ENCODE results near the gene COL5A1. TPM values are rescaled to one million over a fixed set of nuclear protein-coding genes. Genes with fewer than 3 reads are reported as not detected.
A peak's percentile ranks its signal among the peaks of the same experiment; 100 is the strongest.

COL5A1 gene
- total RNA-seq, 1 donor from 2014 or later, result 28.9 TPM

DNA sequence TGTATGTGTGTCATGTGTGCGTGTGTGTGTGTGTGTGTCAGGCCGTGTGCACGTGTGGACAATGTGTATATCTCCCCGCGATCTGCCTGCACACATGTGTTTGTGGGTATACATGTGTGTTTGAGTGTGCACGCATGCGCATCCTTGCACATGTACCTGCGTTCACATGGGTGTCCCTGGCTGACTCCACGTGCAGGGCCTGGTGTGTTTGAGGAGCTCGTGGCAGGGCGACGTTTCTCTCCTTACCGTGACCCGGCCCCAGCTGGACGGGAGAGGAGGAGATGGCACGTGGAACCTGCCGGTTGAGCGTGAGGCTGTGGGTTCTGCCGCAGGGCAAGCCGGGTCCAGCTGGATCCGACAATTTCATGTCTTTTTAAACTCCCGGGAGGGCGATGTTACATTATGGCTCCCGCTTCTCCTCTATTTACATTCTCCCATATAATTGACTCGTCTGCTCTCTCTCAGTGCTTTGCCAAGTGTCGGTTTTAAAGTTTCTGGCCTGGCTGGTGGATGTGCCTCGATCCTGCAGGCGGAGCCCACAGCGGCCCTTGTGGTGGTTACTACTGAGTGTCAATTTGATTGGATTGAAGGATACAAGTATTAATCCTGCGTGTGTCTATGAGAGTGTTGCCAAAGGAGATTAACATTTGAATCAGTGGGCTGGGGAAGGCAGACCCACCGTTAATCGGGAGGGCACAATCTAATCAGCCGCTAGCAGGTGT is 5.9 kb downstream of the COL5A1 start:
- Mint-ChIP-seq H3K4me1 (ENCODE audit: low read depth, unreplicated experiment) (peaks cover 18% of the 10 kb centered on the region), H3K36me3 (ENCODE audit: unreplicated experiment) (no peaks in the 10 kb centered on the region), H3K9me3 (ENCODE audit: unreplicated experiment) (peaks cover 7% of the 10 kb centered on the region), H3K4me3 (ENCODE audit: unreplicated experiment) (no peak overlapping the region), H3K27ac (ENCODE audit: unreplicated experiment) (no peak overlapping the region), H3K27me3 (ENCODE audit: unreplicated experiment) (peaks cover 4% of the 10 kb centered on the region)
- TF ChIP-seq, protein P1, sequence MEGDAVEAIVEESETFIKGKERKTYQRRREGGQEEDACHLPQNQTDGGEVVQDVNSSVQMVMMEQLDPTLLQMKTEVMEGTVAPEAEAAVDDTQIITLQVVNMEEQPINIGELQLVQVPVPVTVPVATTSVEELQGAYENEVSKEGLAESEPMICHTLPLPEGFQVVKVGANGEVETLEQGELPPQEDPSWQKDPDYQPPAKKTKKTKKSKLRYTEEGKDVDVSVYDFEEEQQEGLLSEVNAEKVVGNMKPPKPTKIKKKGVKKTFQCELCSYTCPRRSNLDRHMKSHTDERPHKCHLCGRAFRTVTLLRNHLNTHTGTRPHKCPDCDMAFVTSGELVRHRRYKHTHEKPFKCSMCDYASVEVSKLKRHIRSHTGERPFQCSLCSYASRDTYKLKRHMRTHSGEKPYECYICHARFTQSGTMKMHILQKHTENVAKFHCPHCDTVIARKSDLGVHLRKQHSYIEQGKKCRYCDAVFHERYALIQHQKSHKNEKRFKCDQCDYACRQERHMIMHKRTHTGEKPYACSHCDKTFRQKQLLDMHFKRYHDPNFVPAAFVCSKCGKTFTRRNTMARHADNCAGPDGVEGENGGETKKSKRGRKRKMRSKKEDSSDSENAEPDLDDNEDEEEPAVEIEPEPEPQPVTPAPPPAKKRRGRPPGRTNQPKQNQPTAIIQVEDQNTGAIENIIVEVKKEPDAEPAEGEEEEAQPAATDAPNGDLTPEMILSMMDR (IDR thresholded peaks at IDR 0.05; ENCODE audit: partially characterized antibody, unreplicated experiment), result no peak
- no peak for DNase-seq

DNA sequence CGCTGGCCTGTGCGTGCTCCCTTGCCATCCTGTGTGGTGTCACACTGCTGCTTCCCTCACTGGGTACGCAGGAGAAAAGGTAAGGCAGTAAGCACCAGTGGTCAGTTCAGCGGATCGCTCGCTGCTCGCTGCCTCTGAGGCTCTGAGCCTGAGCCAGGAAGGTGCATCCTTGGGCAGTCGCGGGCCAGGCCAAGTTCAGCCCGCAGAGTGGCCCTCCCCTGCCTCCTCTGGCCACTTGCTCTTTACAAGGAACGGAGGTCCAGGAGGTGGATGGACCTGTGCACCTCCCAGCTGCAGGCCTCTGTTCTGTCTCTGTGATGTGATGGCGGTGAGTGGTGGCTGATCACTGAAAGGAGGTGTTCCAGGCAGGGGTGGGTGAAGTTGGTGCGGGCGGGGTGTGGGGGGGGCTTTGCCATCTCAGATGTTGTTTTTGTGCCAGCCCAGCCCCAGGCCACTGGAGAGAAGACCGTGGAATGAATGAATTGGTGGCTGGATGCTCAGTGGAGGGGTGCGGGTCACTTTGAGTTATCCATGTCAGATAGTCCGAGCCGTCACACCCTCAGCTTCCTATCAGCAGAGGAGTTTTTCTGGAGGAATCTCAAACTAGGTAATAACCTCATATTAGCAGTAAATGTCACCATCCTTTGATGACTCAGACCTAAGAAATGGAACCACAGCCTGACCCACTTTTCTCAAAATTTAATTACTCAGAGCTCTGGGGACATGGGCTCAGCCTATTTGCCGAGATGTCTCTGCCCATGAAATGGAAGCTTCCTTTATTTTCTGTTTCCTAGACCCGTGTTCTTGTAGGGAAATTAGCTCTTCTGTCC is 7.3 kb downstream of the COL5A1 start:
- Mint-ChIP-seq H3K4me1 (ENCODE audit: low read depth, unreplicated experiment) (peaks cover 18% of the 10 kb centered on the region), H3K27ac (ENCODE audit: unreplicated experiment) (no peak overlapping the region)
- TF ChIP-seq, protein P1 (IDR thresholded peaks at IDR 0.05; ENCODE audit: partially characterized antibody, unreplicated experiment), result no peak

DNA sequence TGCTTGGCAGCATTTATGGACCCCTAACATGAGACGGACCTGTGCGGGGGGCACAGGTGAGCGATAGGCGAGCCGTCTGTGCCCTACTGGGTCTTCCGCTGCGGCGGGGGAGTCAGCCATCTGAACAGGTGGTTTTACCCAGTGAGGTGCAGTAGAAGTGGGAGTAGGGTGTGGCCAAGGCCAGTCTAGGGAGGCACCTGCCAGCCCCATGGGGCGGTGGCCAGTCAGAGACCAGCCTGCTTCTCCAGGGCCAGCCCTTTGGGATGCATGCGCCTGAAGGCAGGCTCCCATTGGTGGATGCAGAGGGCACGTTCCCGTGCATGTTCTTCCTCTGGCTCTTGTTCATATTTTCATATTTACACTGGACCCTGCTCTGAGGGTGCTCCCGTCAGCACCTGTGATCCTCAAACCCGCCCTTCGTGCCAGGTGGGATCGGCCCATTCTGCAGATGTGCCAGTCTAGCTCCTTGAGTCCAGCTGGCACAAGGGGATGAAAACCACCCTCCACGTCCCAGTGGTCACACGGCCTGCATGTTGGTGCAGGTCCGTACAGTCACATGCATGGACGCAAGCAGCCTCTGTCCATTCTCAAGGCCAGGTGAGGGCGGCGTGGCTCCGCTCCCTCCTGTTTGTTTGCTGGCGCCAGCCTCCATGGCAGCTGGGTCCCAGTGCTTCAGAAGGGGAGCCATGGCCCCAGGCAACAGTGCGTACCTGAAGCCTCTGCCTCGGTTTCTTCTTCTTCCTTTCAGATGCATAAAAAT is 9.0 kb downstream of the COL5A1 start:
- peak; percentile 8 for DNase-seq
- Mint-ChIP-seq H3K36me3 (ENCODE audit: unreplicated experiment) (no peaks in the 10 kb centered on the region), H3K27me3 (ENCODE audit: unreplicated experiment) (peaks cover 4% of the 10 kb centered on the region), H3K4me1 (ENCODE audit: low read depth, unreplicated experiment) (peaks cover 14% of the 10 kb centered on the region), H3K27ac (ENCODE audit: unreplicated experiment) (no peak overlapping the region), H3K9me3 (ENCODE audit: unreplicated experiment) (peaks cover 7% of the 10 kb centered on the region), H3K4me3 (ENCODE audit: unreplicated experiment) (no peak overlapping the region)
- TF ChIP-seq, protein P1 (IDR thresholded peaks at IDR 0.05; ENCODE audit: partially characterized antibody, unreplicated experiment), result no peak

More for the DNA sequence above, 7.3 kb downstream of the COL5A1 start:
- peaks cover 7% of the 10 kb centered on the region for H3K9me3 Mint-ChIP-seq (ENCODE audit: unreplicated experiment)
- no peak overlapping the region for H3K4me3 Mint-ChIP-seq (ENCODE audit: unreplicated experiment)
- H3K27me3 Mint-ChIP-seq (ENCODE audit: unreplicated experiment), result peaks cover 4% of the 10 kb centered on the region
- no peaks in the 10 kb centered on the region for H3K36me3 Mint-ChIP-seq (ENCODE audit: unreplicated experiment)
- DNase-seq, result peak; percentile 1

DNA sequence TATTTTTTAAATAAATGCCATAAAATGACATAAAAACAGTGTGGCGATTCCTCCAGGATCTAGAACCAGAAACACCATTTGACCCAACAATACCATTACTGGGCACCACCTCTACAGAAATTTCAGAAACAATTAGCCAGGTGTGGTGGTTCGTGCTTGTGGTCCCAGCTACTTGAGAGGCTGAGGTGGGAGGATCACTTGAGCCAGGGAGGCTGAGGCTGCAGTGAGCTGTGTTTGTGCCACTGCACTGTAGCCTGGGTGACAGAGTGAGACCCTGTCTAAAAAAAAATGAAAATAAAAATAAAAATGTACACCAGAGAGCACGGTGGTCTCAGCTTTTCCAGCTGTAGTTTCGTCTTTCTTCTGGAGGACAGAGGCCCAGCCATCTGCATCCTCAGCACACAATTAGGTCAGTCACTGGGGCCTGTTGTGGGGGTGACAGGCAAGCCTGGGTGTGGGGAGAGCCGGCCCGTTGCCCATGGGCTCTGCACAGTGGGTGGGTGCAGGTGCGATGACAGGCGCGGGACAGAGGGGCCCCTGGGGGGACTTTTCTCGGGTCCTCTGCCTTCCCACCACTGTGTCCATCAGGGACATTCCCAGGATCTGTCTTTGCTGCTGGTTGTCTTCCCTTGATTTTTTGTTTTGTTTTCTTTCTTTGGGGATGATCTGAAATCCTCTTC is 9.8 kb downstream of the COL5A1 start:
- Mint-ChIP-seq H3K27me3 (ENCODE audit: unreplicated experiment) (peaks cover 4% of the 10 kb centered on the region), H3K4me1 (ENCODE audit: low read depth, unreplicated experiment) (peaks cover 14% of the 10 kb centered on the region), H3K4me3 (ENCODE audit: unreplicated experiment) (no peak overlapping the region), H3K27ac (ENCODE audit: unreplicated experiment) (no peak overlapping the region), H3K9me3 (ENCODE audit: unreplicated experiment) (peaks cover 2% of the 10 kb centered on the region), H3K36me3 (ENCODE audit: unreplicated experiment) (no peaks in the 10 kb centered on the region)
- TF ChIP-seq, protein P1 (IDR thresholded peaks at IDR 0.05; ENCODE audit: partially characterized antibody, unreplicated experiment), result no peak
- peak; percentile 3 for DNase-seq

Measured in glutamatergic neuron (in vitro differentiated cells).